ENCODE results near the gene ZNF358. TPM values are rescaled to one million over a fixed set of nuclear protein-coding genes. Genes with fewer than 3 reads are reported as not detected.

The ZNF358 gene
- total RNA-seq, 1 donor: 25.6 TPM

GRCh38 chr19:7554990-7555864, 39.3 kb downstream of the ZNF358 start:
- no peak for DNase-seq (ENCODE audit: low read depth in 2 of 3, low spot score in 2 of 3)

- no peak for DNase-seq (ENCODE audit: low read depth in 2 of 3, low spot score in 2 of 3)
Measured at GRCh38 chr19:7556696-7557315, 40.9 kb downstream of the ZNF358 start.

DNA sequence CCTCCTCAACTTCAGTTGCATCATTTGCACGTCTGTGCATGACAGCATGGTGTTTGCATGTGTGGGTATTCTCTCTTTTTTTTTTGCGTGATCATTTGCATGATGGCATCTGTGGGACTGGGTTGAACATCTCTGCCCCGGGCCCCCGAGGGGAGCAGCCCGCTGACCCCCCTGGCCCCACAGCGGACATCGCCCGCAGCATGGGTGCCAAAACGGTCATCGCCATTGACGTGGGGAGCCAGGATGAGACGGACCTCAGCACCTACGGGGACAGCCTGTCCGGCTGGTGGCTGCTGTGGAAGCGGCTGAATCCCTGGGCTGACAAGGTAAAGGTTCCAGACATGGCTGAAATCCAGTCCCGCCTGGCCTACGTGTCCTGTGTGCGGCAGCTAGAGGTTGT, 42.8 kb downstream of the ZNF358 start:
- DNase-seq (ENCODE audit: low read depth in 2 of 3, low spot score in 2 of 3): no peak

DNA sequence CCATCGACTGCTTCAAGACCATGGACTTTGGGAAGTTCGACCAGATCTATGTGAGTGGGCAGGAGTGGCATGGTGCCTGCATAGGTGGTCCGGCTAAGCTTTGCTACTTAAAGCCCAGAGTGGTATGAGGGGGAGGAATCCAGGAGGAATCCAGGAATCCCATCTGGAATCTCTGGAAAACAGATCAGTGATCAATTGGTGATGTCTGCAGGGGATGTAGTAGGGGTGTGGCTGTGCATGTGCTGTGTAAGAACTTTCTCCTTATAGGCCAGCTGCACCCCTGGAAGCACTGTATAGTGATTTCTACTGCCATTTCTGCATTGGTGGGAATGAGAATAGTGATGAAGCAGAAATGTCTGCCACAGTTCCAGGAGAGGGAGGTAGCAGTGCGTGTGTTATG, 43.2 kb downstream of the ZNF358 start:
- no peak for DNase-seq (ENCODE audit: low read depth in 2 of 3, low spot score in 2 of 3)

DNA sequence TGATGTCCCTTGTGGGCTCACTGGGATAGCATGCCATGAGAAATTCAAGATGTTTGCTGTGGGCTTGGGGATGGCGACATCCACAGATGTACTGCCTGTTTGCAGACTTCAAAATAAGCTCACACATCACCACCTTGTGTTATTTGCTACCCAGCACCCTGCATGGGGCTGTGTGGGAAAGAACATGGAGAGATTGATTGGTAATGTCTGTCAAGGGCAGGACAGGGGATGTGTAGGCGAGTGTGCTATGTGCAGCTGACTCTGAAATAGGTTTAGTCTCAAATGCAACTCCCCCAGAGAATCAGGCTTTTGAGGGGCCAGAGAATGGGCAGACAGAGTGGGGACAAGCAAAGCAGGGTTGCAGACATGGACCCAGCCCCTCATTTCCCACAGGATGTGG, 44.4 kb downstream of the ZNF358 start:
- no peak for DNase-seq (ENCODE audit: low read depth in 2 of 3, low spot score in 2 of 3)

- DNase-seq (ENCODE audit: low read depth in 2 of 3, low spot score in 2 of 3): no peak
Measured at GRCh38 chr19:7561325-7561724, 45.4 kb downstream of the ZNF358 start.

- no peak for DNase-seq (ENCODE audit: low read depth in 2 of 3, low spot score in 2 of 3)
Measured at GRCh38 chr19:7562646-7563393, 46.9 kb downstream of the ZNF358 start.

DNA sequence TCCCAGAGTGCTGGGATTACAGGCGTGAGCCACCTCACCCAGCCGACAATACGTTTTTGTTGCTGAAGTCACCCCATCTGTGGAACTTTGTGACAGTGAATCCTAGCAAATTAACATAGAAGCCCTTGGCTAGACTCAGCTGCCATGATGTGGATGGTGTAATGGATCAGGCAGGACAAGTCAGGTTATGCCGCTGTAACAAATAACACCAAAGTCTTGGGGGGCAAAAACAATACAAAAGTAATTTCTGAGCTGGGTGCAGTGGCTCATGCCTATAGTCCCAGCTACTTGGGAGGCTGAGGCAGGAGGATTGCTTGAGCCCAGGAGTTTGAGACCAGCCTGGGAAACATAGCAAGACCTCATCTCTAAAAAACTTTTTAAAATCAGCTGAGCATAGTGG, 49.0 kb downstream of the ZNF358 start:
- no peak for DNase-seq (ENCODE audit: low read depth in 2 of 3, low spot score in 2 of 3)

GRCh38 chr19:7565332-7565731, 49.4 kb downstream of the ZNF358 start:
- DNase-seq (ENCODE audit: low read depth in 2 of 3, low spot score in 2 of 3): no peak

Small RNA genes lying within 50 kb of the gene (small RNA-seq; reads per million reads assigned to genes)
- not detected for gene AC008878.2

Other genes with a start within 250 kb of the ZNF358 start
- gene INSR, start 221.7 kb upstream of the ZNF358 start, total RNA-seq: 52.8 TPM
- 40.4 TPM for gene ARHGEF18, start 167.2 kb upstream of the ZNF358 start, total RNA-seq
- gene PEX11G, start 27.1 kb upstream of the ZNF358 start, total RNA-seq: 4.8 TPM
- 8.9 TPM for gene MCOLN1, start 6.5 kb downstream of the ZNF358 start, total RNA-seq
- gene PNPLA6, start 19.6 kb downstream of the ZNF358 start, total RNA-seq: 109 TPM
- gene CAMSAP3, start 79.8 kb downstream of the ZNF358 start, total RNA-seq: 3.0 TPM
- 123 TPM for gene XAB2, start 113.4 kb downstream of the ZNF358 start, total RNA-seq
- gene PET100, start 113.7 kb downstream of the ZNF358 start, total RNA-seq: 4.6 TPM
- gene PCP2, start 117.6 kb downstream of the ZNF358 start, total RNA-seq: 0.81 TPM
- gene STXBP2, start 121.0 kb downstream of the ZNF358 start, total RNA-seq: 187 TPM
- gene RETN, start 152.9 kb downstream of the ZNF358 start, total RNA-seq: 0.54 TPM
- 0.27 TPM for gene MCEMP1, start 161.0 kb downstream of the ZNF358 start, total RNA-seq
- 52.0 TPM for gene TRAPPC5, start 164.7 kb downstream of the ZNF358 start, total RNA-seq
- 2.7 TPM for gene FCER2, start 186.0 kb downstream of the ZNF358 start, total RNA-seq
- under 0.01 TPM for gene CLEC4G, start 216.0 kb downstream of the ZNF358 start, total RNA-seq
- not detected for gene CD209, start 231.4 kb downstream of the ZNF358 start, total RNA-seq
- under 0.01 TPM for gene CLEC4M, start 247.1 kb downstream of the ZNF358 start, total RNA-seq